Activated CD8-positive, alpha-beta memory T cell treated with anti-CD3 and anti-CD28 coated beads for 48 hours (primary cell): ENCODE data around the gene CACNA1D.
"Not testable (repeated sequence)": the region's sequence is repeated elsewhere in the genome, so short reads cannot be mapped to it uniquely, and the experiment has no call there.

ENCODE experiments used
- DNase-seq, 3 experiments: peaks; one replicate each; pipeline ENCODE4 v3.0.0-alpha.2; 2020; ENCODE audit warnings: low read depth in 2 of 3, low spot score in 2 of 3

The CACNA1D gene

GRCh38 chr3:53493963-53494791 is at the start of gene CACNA1D:
Gene CACNA1D, plus strand, starts transcription at chr3:53494611. Its CDS starts 556 bp downstream, at chr3:53495167.
- DNase-seq, result no peak

DNA sequence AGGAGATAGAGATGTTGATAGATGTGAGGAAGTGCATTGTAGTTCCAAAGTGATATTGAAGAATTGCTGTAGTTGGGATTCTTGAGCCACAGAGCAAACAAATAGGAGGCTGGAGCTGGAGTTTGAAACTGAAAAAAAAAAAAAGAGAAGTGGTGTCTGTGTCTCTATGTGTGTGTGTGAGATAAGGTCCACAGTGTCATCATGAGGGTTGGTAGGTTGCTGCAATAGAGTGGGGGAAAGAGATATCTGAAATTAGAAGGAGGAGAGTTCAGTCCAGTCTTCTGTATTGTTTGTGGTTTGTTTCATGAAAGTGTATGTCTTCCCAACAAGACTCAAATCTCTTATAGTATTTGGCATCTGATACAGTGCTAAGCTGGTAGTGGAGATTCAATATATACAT is 37.3 kb upstream of the CACNA1D start:
- no peak for DNase-seq

GRCh38 chr3:53460326-53460725 is 34.1 kb upstream of the CACNA1D start:
- no peak for DNase-seq

- no peak for DNase-seq
These were observed 30.0 kb upstream of the CACNA1D start for GRCh38 chr3:53464424-53464823.

DNA sequence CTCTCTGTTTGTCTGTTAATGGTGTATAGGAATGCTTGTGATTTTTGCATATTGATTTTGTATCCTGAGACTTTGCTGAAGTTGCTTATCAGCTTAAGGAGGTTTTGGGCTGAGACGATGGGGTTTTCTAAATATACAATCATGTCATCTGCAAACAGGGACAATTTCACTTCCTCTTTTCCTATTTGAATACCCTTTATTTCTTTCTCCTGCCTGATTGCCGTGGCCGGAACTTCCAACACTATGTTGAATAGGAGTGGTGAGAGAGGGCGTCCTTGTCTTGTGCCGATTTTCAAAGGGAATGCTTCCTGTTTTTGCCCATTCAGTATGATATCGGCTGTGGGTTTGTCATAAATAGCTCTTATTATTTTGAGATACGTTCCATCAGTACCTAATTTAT is 24.7 kb upstream of the CACNA1D start:
- DNase-seq, result not testable (repeated sequence)

GRCh38 chr3:53473422-53473821 is 21.0 kb upstream of the CACNA1D start:
- DNase-seq, result no peak

GRCh38 chr3:53476372-53476771 is 18.0 kb upstream of the CACNA1D start:
- DNase-seq, result not testable (repeated sequence)

DNA sequence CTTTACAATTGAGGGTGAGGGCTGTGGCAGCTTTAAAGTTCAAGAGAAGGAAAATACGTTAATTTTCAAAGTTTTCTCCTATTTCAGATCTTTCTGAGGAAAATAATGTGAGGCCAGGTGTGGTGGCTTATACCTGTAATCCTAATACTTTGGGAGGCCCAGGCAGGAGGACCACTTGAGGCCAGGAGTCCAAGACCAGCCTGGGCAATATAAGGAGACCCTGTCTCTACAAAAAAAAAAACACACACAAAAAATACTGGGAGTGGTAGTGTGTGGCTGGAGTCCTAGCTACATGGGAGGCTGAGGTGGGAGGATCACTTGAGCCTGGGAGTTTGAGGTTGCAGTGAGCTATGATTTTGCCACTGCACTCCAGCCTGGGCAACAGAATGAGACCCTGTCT is 16.7 kb upstream of the CACNA1D start:
- DNase-seq, result not testable (repeated sequence)

- DNase-seq, result no peak
These were observed 16.1 kb upstream of the CACNA1D start for GRCh38 chr3:53478166-53478830.

- DNase-seq, result no peak
These were observed 15.3 kb upstream of the CACNA1D start for GRCh38 chr3:53478921-53479664.

DNA sequence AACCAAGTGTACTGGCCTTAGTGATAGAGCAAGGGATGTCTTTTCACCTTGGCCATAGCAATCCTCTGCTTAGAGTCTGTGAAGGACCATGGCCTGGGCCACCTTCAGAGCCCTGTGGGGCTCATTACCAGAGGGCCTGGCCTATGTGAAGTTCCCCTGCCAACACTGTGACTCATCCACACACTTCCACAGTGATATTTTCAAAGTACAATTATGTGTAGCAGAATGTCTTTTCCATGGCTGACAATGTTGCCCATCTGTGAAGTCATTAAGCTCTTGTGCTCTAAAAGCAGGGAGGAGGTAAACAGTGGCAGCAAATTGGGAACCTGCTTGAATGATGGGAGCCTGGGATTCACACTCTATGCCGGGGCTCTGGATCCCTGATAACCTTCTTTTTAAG is 12.2 kb upstream of the CACNA1D start:
- no peak for DNase-seq

GRCh38 chr3:53483821-53484220 is 10.6 kb upstream of the CACNA1D start:
- DNase-seq, result no peak

DNA sequence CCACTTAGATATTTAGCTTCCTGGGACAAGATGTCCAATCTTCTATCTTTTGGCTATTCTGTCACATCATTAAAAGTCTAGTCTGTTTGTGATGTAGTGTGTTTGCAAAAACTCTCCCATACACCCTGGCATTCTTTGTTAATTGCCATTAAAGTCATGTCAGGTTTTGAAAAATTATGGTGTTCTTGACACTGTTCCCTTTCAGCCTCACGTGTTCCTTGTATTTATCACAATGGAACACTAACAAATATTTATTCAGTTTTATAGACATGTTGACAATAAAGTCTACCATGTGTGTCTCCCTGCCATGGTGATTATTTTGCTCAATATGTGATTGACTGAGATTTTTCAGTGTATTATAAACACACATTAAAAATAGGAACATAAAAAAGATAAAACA is 9.4 kb upstream of the CACNA1D start:
- DNase-seq, result no peak

DNA sequence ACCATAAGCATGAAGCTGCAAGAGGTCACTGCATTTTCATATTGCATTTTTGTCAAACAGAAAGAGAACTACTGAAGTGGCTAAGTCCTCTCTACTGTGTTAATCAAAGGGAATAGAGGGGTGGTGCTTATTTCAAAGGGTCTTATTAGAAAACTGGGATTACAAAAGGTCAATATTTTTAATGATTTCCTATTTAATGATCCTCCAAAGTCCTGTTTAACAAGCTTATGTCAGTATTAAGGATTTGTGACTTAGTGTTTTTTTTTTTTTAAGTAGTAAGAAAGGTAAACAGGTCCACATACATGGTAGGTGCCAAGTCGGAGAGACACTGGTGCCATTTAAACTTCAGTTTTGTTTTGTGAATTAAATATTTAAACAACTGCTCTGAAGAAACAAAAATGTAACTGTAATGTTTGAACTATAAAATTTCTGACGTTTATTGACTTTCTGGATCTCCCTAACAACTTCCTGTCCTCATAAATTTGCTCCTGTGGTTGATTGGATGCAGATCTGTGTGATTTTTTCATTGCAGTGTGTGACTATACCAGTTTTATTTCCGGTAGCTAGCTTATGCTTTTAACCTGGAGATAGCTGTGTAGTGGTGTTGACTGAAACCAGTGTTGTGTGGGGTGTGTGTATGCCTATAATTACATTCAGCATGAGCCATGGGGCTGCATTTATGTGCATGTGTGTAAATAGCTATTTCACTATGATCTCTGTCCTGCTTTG is 8.6 kb upstream of the CACNA1D start:
- DNase-seq, result no peak

- no peak for DNase-seq
These were observed 7.3 kb upstream of the CACNA1D start for GRCh38 chr3:53486961-53487654.

DNA sequence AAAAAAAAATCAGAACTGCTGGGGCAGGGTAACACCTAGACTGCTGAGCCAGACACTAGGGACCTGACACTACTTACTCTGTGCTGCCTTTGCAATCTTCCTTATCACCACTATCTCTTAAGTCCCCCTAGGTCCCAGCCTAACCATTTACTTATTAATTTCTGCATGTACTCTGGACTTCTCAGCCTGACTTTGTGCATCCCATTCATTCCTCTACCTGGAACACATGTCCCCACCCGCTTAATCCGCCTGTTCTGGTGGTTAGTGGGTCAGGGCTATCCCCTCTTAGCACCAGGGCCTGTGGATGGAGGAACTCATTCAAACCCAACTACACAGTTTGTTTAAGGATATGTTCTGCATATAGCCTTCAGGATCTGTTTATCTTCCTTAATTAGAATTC is 5.0 kb upstream of the CACNA1D start:
- DNase-seq, result no peak

GRCh38 chr3:53489787-53490458 is 4.5 kb upstream of the CACNA1D start:
- no peak for DNase-seq

- no peak for DNase-seq
These were observed 3.9 kb upstream of the CACNA1D start for GRCh38 chr3:53490459-53490968.

DNA sequence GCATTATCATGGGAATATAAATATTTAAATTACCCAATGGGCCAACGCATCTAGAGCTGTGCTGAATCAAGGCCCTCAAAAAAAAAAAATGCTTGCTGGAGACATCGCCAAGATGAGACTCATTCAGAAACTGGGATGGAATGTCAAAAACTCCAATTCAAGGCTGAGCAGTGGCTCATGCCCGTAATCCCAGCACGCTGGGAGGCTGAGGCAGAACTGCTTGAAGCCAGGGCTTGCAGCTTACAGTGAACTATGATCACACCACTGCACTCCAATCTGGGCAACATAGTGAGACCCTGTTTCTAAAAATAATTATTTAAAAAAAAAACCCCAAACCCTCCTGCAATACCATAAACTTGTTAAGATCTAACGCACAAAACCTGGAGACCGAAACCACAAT is 3.1 kb upstream of the CACNA1D start:
- no peak for DNase-seq

DNA sequence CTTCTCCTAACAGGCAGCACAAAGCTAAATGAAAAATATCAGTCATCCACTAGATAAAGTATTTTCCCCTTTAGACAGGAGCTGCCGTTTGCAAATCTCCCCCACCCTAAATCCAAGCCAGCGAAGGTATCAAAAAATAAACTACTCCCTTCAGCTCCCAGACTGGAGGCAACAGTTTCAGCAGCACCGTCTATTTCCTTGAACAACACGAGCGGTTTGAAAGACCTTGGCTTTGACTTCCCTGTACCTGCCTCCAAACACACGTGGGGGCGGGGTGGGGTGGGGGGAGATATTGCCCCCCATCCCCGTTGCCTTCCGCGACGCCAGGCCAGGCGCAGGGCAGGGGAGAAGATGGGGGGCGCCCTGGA is 832 bp upstream of the CACNA1D start:
- no peak for DNase-seq
